Measurements from ENCODE around the gene CLP1. TPM values are rescaled to one million over a fixed set of nuclear protein-coding genes. Genes with fewer than 3 reads are reported as not detected.

Gene CLP1
- total and polyA plus RNA-seq, 9 donors: 5.5 to 11.9 (median 10.5) TPM

GRCh38 chr11:57652662-57653061 lies 4.9 kb upstream of the CLP1 start:
- TF ChIP-seq EP300 (IDR thresholded peaks at IDR 0.05) (no peak), CTCF (IDR thresholded peaks at IDR 0.05) (no peak), POLR2A (IDR thresholded peaks at IDR 0.05) (no peak)
- H3K9me3 ChIP-seq: no peaks in the 10 kb centered on the region
- H3K4me1 ChIP-seq (ENCODE audit: insufficient read depth): peaks cover 12% of the 10 kb centered on the region
- no peak overlapping the region for H3K27ac ChIP-seq
- no peaks in the 10 kb centered on the region for H3K27me3 ChIP-seq
- H3K36me3 ChIP-seq: no peaks in the 10 kb centered on the region
- intact Hi-C loops (cut with DNase I): loop anchor here in 1 of 4 donors (10.0 kb wide), 1 partner anchor 328 kb away; the partner anchor contains the start of gene TNKS1BP1
- WGBS, 3 donors: 28 to 38% (median 35%) methylated on average over 3 of the region's 3 CpGs
- H3K4me3 ChIP-seq: no peak overlapping the region
- DNase-seq: no peak

- intact Hi-C loops (cut with DNase I): loop anchor here in 1 of 4 donors (10.0 kb wide), 1 partner anchor 328 kb away; the partner anchor contains the start of gene TNKS1BP1
- Histone ChIP-seq H3K27me3 (no peaks in the 10 kb centered on the region), H3K27ac (no peak overlapping the region), H3K9me3 (no peaks in the 10 kb centered on the region), H3K36me3 (no peaks in the 10 kb centered on the region), H3K4me3 (no peak overlapping the region), H3K4me1 (ENCODE audit: insufficient read depth) (peaks cover 9% of the 10 kb centered on the region)
- 15 to 22% (median 21%) methylated on average over 3 of the region's 3 CpGs for WGBS, 3 donors
- no peak for TF ChIP-seq POLR2A (IDR thresholded peaks at IDR 0.05)
- no peak for TF ChIP-seq EP300 (IDR thresholded peaks at IDR 0.05)
- no peak for TF ChIP-seq CTCF (IDR thresholded peaks at IDR 0.05)
- no peak for DNase-seq
Observed at GRCh38 chr11:57653163-57653562, 4.4 kb upstream of the CLP1 start.

GRCh38 chr11:57656885-57657193 lies 723 bp upstream of the CLP1 start:
- TF ChIP-seq POLR2A (IDR thresholded peaks at IDR 0.05) (no peak), EP300 (IDR thresholded peaks at IDR 0.05) (no peak), CTCF (IDR thresholded peaks at IDR 0.05) (no peak)
- peak overlapping the region; percentile 42 for H3K4me3 ChIP-seq
- intact Hi-C loops (cut with DNase I): loop anchor here in 1 of 4 donors (10.0 kb wide), 1 partner anchor 332 kb away; the partner anchor contains the start of gene TNKS1BP1
- no peaks in the 10 kb centered on the region for H3K36me3 ChIP-seq
- DNase-seq: no peak
- no peaks in the 10 kb centered on the region for H3K9me3 ChIP-seq
- whole genome bisulfite sequencing, 3 donors: 11 to 12% (median 12%) methylated on average over 5 of the region's 5 CpGs
- no peaks in the 10 kb centered on the region for H3K27me3 ChIP-seq
- H3K4me1 ChIP-seq (ENCODE audit: insufficient read depth): peaks cover 5% of the 10 kb centered on the region
- peak overlapping the region; percentile 56 to 84 for H3K27ac ChIP-seq

GRCh38 chr11:57658023-57658361 lies 430 bp downstream of the CLP1 start:
- intact Hi-C loops (cut with DNase I): loop anchor here in 1 of 4 donors (10.0 kb wide), 1 partner anchor 333 kb away; the partner anchor contains the start of gene TNKS1BP1
- Histone ChIP-seq H3K36me3 (no peaks in the 10 kb centered on the region), H3K4me3 (peak overlapping the region; percentile 59), H3K27me3 (no peaks in the 10 kb centered on the region), H3K27ac (no peak overlapping the region), H3K4me1 (ENCODE audit: insufficient read depth) (peaks cover 3% of the 10 kb centered on the region), H3K9me3 (no peaks in the 10 kb centered on the region)
- no peak for TF ChIP-seq CTCF (IDR thresholded peaks at IDR 0.05)
- TF ChIP-seq POLR2A (IDR thresholded peaks at IDR 0.05): no peak
- no peak for TF ChIP-seq EP300 (IDR thresholded peaks at IDR 0.05)
- no peak for DNase-seq
- 0 to 1% (median 0%) methylated on average over 8 of the region's 8 CpGs for WGBS, 3 donors
